ENCODE results near the gene FAM181B. TPM values are rescaled to one million over a fixed set of nuclear protein-coding genes. Genes with fewer than 3 reads are reported as not detected.

The FAM181B gene, protein sequence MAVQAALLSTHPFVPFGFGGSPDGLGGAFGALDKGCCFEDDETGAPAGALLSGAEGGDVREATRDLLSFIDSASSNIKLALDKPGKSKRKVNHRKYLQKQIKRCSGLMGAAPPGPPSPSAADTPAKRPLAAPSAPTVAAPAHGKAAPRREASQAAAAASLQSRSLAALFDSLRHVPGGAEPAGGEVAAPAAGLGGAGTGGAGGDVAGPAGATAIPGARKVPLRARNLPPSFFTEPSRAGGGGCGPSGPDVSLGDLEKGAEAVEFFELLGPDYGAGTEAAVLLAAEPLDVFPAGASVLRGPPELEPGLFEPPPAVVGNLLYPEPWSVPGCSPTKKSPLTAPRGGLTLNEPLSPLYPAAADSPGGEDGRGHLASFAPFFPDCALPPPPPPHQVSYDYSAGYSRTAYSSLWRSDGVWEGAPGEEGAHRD
- not detected in 2 replicates for total RNA-seq (2014; rRNA removed; shearing (Covaris generic))

DNA sequence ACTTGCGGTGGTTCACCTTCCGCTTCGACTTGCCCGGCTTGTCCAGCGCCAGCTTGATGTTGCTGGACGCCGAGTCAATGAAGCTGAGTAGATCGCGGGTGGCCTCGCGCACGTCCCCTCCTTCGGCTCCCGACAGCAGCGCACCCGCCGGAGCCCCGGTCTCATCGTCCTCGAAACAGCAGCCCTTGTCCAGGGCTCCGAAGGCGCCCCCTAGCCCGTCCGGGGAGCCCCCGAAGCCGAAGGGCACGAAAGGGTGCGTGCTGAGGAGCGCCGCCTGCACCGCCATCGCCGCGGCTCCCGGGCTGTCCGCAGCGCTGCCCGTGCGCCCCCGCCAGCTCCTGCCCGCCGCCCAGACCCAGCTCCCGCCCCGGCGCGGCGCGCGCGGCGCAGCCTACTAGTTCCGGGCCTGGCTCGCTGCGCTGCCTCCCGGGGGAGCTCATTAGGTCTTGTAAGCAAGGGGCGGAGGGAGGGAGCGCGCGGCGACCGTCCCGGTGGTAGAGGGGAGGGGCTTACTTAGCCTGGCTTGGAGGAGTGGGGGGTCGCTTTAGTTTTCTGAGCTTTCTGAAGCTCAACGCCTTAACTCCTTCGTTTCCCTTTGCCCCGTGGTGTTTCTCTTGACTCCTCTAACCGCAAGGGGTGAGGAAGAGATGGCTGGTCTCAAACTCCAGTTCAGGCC lies at the start of gene FAM181B:
TSS of gene FAM181B (minus strand) at position 421 of the 676 bp plus-strand sequence. CDS start at position 286, 135 bp downstream.
- no peak for DNase-seq (ENCODE audit: low read depth)

GRCh38 chr11:82782825-82783374 lies 49.2 kb upstream of the FAM181B start:
- no peak for DNase-seq (ENCODE audit: low read depth)

DNA sequence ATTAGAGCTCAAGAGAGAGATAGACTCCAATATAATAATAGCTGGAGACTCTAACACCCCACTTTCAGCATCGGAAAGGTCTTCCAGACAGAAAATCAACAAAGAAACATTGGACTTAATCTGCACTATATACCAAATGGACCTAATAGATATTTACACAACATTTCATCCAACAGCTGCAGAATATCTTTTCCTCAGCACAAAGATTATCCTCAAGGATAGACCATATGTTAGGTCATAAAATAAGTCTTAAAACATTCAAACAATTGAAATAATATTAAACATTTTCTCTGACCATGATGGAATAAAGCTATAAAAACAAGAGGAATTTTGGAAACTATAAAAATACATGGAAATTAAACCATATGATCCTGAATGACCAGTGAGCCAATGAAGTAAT lies 45.1 kb upstream of the FAM181B start:
- DNase-seq (ENCODE audit: low read depth), result no peak

DNA sequence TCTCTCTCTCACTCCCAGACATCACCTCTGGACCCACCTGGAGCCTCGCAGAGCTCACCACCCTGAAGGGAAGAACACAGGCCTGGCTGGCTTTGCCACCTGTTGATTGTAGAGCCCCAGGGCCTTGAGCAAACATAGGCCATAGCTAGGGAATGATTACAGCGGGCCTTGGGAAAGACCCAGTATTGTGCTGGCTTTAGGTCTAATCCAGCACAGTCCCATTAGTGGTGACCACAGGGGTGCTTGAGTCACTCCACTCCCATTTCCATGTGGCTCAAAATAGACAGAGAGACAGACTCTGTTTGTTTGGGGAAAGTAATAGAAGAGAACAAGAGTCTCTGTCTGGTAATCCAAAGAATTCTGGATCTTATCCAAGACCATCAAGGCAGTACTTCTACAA lies 42.7 kb upstream of the FAM181B start:
- peak; percentile 65 for DNase-seq (ENCODE audit: low read depth)

DNA sequence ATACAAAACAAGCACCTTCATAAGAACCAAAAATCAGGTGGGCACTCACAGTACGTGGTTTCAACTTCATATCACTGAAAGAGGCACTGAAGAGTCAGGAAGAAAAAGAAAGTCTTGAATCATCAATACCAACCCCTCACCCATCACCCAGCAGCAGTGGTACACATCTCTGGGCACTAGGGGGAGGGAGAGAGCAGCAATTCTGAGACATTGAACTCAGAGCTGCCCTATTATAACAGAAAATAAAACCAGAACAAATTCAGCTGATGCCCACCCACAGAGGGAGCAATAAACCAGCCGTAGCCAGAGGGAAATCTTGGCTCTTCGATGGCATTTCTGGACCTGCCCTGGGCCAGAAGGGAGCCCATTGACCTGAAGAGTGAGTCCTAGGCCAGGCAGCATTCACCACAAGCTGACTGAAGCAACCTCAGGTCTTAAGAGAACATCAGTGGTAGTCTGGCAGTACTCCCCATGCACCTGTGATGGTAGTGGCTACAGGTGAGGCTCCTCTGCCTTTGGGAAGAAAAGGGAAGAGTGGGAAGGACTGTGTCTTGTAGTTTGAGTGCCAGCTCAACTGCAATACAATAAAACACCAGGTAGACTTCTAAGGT lies 42.2 kb upstream of the FAM181B start:
- peak; percentile 58 for DNase-seq (ENCODE audit: low read depth)

DNA sequence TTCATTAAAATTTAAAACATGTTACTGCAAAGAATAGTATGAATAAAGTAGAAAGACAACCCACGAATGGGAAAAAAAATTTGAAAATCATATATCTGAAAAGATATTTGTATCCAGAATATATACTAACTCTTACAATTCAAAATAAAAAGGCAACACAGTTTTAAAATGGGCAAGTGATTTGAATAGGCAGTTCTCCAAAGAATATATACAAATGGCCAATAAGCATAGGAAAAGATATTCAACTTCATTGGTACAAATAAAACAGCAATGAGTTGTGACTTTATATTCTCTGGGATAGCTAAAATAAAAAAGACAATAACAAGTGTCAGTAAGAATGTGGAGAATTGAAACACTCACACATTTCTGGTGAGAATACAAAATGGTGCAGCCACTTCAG lies 41.6 kb upstream of the FAM181B start:
- DNase-seq (ENCODE audit: low read depth), result no peak

DNA sequence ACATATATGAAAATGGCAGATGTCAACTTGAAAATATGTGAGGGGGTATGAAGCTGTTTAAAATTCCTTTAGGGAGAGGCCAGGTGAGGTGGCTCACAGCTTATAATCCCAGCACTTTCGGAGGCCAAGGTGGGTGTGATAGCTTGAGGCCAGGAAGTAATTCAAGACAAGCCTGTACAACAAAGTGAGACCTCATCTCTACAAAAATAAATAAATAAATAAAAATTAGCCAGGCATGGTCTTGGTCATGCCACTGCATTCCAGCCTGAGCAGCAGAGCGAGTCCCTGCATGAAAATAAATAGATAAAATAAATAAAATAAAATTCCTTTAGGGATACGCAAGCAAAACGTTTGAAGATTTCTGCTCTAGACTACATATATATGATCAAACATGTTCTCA lies 38.1 kb upstream of the FAM181B start:
- no peak for DNase-seq (ENCODE audit: low read depth)

GRCh38 chr11:82767123-82767522 lies 33.5 kb upstream of the FAM181B start:
- no peak for DNase-seq (ENCODE audit: low read depth)

GRCh38 chr11:82765466-82766034 lies 31.9 kb upstream of the FAM181B start:
- no peak for DNase-seq (ENCODE audit: low read depth)

- DNase-seq (ENCODE audit: low read depth), result no peak
Measured at GRCh38 chr11:82763167-82763566, 29.5 kb upstream of the FAM181B start.

DNA sequence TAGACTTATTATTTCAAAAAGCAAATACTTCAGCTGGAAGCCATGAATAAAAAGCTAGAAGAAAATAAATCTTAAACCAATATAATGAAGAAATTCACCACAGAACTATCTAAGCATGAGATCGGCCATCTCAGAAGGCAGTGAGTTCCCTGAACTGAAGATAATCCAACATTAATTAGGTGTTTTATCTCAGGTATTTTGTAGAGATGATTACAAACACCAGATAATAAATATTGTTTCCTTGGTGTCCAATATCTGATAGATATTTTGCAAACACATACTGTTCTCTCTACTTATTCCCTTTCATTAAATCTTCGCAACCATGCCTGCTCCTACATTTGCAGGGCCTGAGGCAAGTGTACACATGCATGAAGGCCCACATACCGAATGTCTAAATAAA lies 26.0 kb upstream of the FAM181B start:
- DNase-seq (ENCODE audit: low read depth), result no peak

- DNase-seq (ENCODE audit: low read depth), result no peak
Measured at GRCh38 chr11:82757660-82758357, 24.1 kb upstream of the FAM181B start.

GRCh38 chr11:82756765-82757639 lies 23.3 kb upstream of the FAM181B start:
- DNase-seq (ENCODE audit: low read depth), result no peak

DNA sequence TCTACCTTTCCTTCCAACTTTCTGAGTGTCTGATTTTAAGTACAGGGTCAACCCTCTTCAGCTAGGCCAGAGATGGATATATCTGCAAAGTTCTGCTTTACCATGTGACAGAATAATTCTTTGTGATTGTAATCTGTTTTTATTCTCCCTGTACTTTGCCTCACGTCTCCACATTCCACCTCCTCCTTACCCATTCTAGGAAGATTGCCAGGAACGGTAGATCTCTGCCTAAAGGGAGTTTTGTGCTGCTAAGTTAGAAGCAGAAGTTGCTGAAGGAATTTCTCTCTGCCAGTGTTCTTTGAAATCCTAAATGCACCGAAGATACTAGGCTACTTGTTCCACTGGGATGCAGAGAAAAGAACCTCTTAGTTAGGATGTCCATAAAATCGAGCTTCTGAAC lies 20.7 kb upstream of the FAM181B start:
- no peak for DNase-seq (ENCODE audit: low read depth)

DNA sequence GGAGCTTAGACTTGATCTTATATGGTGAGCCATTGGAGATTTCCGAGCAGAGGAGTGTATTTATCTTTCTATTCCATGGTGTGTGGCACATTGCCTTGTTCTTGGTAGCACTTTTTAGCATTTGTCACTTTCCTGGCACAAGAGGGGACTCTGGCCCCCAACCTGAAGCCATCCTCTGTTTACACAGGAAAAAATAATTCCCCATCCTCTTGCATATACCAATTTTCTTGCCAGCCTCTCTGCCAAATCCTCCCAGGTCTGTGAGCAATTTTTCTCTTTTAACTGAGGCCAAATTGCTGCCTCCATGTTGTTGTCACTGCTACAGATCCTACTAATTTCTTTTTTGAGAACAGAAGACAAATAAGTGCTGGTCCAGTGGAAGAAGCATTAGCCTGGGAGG lies 20.3 kb upstream of the FAM181B start:
- DNase-seq (ENCODE audit: low read depth), result no peak

- DNase-seq (ENCODE audit: low read depth), result no peak
Measured at GRCh38 chr11:82752801-82753200, 19.1 kb upstream of the FAM181B start.

DNA sequence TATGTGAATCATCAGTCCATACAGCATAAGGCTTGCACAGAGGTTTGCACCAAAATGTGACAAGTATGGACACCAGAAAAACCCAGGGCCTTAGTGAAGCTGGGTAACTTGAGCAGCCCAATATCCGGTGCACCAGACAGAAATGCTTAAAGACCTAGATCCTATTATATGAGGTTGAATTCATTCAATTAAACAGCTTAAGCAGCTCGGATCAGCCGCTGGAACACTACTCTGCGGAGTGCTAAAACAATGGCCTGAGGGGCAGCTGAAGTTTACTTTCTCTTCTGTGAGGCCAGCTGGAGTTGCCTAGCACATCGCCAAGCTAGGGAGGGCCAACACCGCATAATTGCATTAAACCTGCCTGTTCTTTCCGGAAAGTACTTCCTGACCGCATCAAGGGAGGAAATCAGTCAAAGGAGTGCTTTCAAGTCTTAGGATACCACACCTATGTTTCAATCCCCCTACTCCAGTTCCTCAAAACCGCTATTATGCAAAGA lies 17.0 kb upstream of the FAM181B start:
- DNase-seq (ENCODE audit: low read depth), result no peak

- no peak for DNase-seq (ENCODE audit: low read depth)
Measured at GRCh38 chr11:82747471-82747870, 13.8 kb upstream of the FAM181B start.

- no peak for DNase-seq (ENCODE audit: low read depth)
Measured at GRCh38 chr11:82738091-82738490, 4.4 kb upstream of the FAM181B start.

- DNase-seq (ENCODE audit: low read depth), result no peak
Measured at GRCh38 chr11:82734120-82734479, 436 bp upstream of the FAM181B start.

Data from RPMI7951 (cell line).